HEK293 (cell line): Measurements from ENCODE around the gene HGFAC.

ENCODE experiments used
- CTCF ChIA-PET: fragments of 350-600 bp; formaldehyde crosslinking; extraction: SDS; loops from one replicate; lab custom pipeline; 2021; ENCODE audit warnings: antibody characterized with exemption; lab: Yijun Ruan, JAX
- POLR2A ChIA-PET: fragments of 300-600 bp; formaldehyde crosslinking; extraction: SDS; loops from one replicate; lab custom pipeline; 2020; ENCODE audit warnings: antibody characterized with exemption, inconsistent platforms; lab: Yijun Ruan, JAX
- H3K27ac ChIP-seq: fragments of 200-500 bp; sonication (Bioruptor generic); 2 replicates; pipeline ENCODE4 v1.5.1; 2014; ENCODE audit warnings: low read depth, low read length, control low read depth, inconsistent platforms; ENCODE audit errors: extremely low read depth
- H3K36me3 ChIP-seq, 2 experiments: fragments of 200-500 bp in 1 of 2; sonication (Bioruptor generic) in 1 of 2; 1 replicate in 1 of 2; 2 replicates in 1 of 2; pipeline ENCODE4 v1.5.1; 2014 to 2017; ENCODE audit warnings: inconsistent platforms in 2 of 2, low read length in 2 of 2; ENCODE audit not compliant: control insufficient read depth in 2 of 2, insufficient read depth in 1 of 2
- H3K4me1 ChIP-seq: fragments of 200-500 bp; sonication (Bioruptor generic); 2 replicates; pipeline ENCODE4 v1.5.1; 2014; ENCODE audit warnings: mild to moderate bottlenecking, low read length, inconsistent platforms; ENCODE audit not compliant: control insufficient read depth, insufficient read depth
- H3K4me3 ChIP-seq: 2 replicates; pipeline ENCODE4 v1.5.1; 2011; ENCODE audit warnings: low read depth, mild to moderate bottlenecking, control low read depth, low read length, moderate library complexity
- H3K9me3 ChIP-seq: fragments of 200-500 bp; sonication (Bioruptor generic); 2 replicates; pipeline ENCODE4 v1.5.1; 2014; ENCODE audit warnings: low read depth, low read length, inconsistent platforms; ENCODE audit not compliant: control insufficient read depth, insufficient read depth
- BCL11A ChIP-seq: fragments of 450-650 bp; formaldehyde crosslinking; IDR thresholded peaks from 2 replicates; pipeline ENCODE4 v1.5.1; 2016; ENCODE audit warnings: low read depth, missing biosample characterization, missing genetic modification characterization
- GLI2 ChIP-seq: fragments of 450-650 bp; formaldehyde crosslinking; IDR thresholded peaks from 2 replicates; pipeline ENCODE4; 2017; ENCODE audit warnings: missing biosample characterization, missing genetic modification characterization, low read depth, borderline replicate concordance
- PRDM1 ChIP-seq: fragments of 450-650 bp; formaldehyde crosslinking; IDR thresholded peaks from 2 replicates; pipeline ENCODE4; 2016; ENCODE audit warnings: missing biosample characterization, missing genetic modification characterization
- ZBTB1 ChIP-seq: fragments of 450-650 bp; formaldehyde crosslinking; IDR thresholded peaks from 2 replicates; pipeline ENCODE4 v1.5.1; 2016; ENCODE audit warnings: missing biosample characterization, missing genetic modification characterization
- ZBTB48 ChIP-seq: fragments of 450-650 bp; formaldehyde crosslinking; IDR thresholded peaks from 2 replicates; pipeline ENCODE4 v1.5.1; 2016; ENCODE audit warnings: missing biosample characterization, missing genetic modification characterization
- ZFP3 ChIP-seq: fragments of 450-650 bp; formaldehyde crosslinking; IDR thresholded peaks from 2 replicates; pipeline ENCODE4 v1.5.1; 2016; ENCODE audit warnings: low read depth, missing biosample characterization, missing genetic modification characterization
- ZIC2 ChIP-seq: fragments of 450-650 bp; formaldehyde crosslinking; IDR thresholded peaks from 2 replicates; pipeline ENCODE4 v1.5.1; 2016; ENCODE audit warnings: missing biosample characterization, missing genetic modification characterization
- ZNF133 ChIP-seq: fragments of 450-650 bp; formaldehyde crosslinking; IDR thresholded peaks from 2 replicates; pipeline ENCODE4 v1.5.1; 2016; ENCODE audit warnings: missing biosample characterization, missing genetic modification characterization
- ZNF140 ChIP-seq: fragments of 450-650 bp; formaldehyde crosslinking; IDR thresholded peaks from 2 replicates; pipeline ENCODE4 v1.5.1; 2016; ENCODE audit warnings: missing biosample characterization, missing genetic modification characterization
- ZNF558 ChIP-seq: fragments of 450-650 bp; formaldehyde crosslinking; IDR thresholded peaks from 2 replicates; pipeline ENCODE4 v1.5.1; 2016; ENCODE audit warnings: missing biosample characterization, missing genetic modification characterization
- ZNF623 ChIP-seq: fragments of 450-650 bp; formaldehyde crosslinking; IDR thresholded peaks from 2 replicates; pipeline ENCODE4 v1.5.1; 2016; ENCODE audit warnings: missing biosample characterization, missing genetic modification characterization
- ZNF707 ChIP-seq: fragments of 450-650 bp; formaldehyde crosslinking; IDR thresholded peaks from 2 replicates; pipeline ENCODE4 v1.5.1; 2016; ENCODE audit warnings: missing biosample characterization, missing genetic modification characterization
- ZNF768 ChIP-seq: fragments of 450-650 bp; formaldehyde crosslinking; IDR thresholded peaks from 2 replicates; pipeline ENCODE4 v1.5.1; 2018; ENCODE audit warnings: missing biosample characterization, mild to moderate bottlenecking, missing genetic modification characterization
- ZNF776 ChIP-seq: fragments of 450-650 bp; formaldehyde crosslinking; IDR thresholded peaks from 2 replicates; pipeline ENCODE4 v1.5.0; 2017; ENCODE audit warnings: missing biosample characterization, missing genetic modification characterization, borderline replicate concordance
- ZNF843 ChIP-seq: fragments of 450-650 bp; formaldehyde crosslinking; IDR thresholded peaks from 2 replicates; pipeline ENCODE4 v1.5.1; 2016; ENCODE audit warnings: missing biosample characterization, missing genetic modification characterization
- TF ChIP-seq, protein P1 (sequence below): fragments of 450-650 bp; formaldehyde crosslinking; IDR thresholded peaks from 2 replicates; pipeline ENCODE4 v1.5.1; 2016; ENCODE audit warnings: missing biosample characterization, missing genetic modification characterization, borderline replicate concordance
- TF ChIP-seq, protein P2 (sequence below): fragments of 450-650 bp; formaldehyde crosslinking; IDR thresholded peaks from 2 replicates; pipeline ENCODE4 v1.5.1; 2016; ENCODE audit warnings: missing biosample characterization, missing genetic modification characterization
- TF ChIP-seq, protein P3 (sequence below): fragments of 450-650 bp; formaldehyde crosslinking; IDR thresholded peaks from 2 replicates; pipeline ENCODE4 v1.5.1; 2016; ENCODE audit warnings: missing biosample characterization, missing genetic modification characterization
- TF ChIP-seq, protein P4 (sequence below): fragments of 450-650 bp; formaldehyde crosslinking; IDR thresholded peaks from 2 replicates; pipeline ENCODE4 v1.5.1; 2016; ENCODE audit warnings: missing biosample characterization, missing genetic modification characterization
- TF ChIP-seq, protein P5 (sequence below): fragments of 450-650 bp; formaldehyde crosslinking; optimal IDR thresholded peaks from 2 replicates; pipeline ENCODE3; 2016; ENCODE audit warnings: missing biosample characterization, mild to moderate bottlenecking, missing genetic modification characterization
- TF ChIP-seq, protein P6 (sequence below): fragments of 450-650 bp; formaldehyde crosslinking; IDR thresholded peaks from 2 replicates; pipeline ENCODE4 v1.5.1; 2016; ENCODE audit warnings: missing biosample characterization, missing genetic modification characterization

The HGFAC gene

DNA sequence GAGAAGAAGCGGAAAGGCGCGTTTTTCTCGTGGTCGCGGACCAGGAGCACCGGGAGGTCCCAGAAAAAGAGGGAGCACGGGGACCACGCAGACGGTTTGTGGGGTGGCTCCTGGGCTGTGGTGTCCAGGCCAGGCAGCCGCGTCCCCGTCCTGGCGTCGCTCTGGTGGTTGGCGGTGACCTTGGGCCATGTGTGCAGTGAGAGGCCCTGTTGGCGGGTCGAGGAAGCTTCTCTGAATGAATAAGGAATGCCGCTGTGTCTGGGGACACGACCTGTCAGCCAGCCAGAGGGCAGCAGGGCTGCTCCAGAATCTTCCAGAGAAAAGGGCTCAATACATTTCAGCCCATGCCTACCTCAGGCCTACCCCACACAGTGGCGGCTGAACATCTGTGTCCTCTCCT is 24.3 kb upstream of the HGFAC start:
- TF ChIP-seq ZNF623 (tag by site-specific recombination), result no peak
- TF ChIP-seq, protein P1, sequence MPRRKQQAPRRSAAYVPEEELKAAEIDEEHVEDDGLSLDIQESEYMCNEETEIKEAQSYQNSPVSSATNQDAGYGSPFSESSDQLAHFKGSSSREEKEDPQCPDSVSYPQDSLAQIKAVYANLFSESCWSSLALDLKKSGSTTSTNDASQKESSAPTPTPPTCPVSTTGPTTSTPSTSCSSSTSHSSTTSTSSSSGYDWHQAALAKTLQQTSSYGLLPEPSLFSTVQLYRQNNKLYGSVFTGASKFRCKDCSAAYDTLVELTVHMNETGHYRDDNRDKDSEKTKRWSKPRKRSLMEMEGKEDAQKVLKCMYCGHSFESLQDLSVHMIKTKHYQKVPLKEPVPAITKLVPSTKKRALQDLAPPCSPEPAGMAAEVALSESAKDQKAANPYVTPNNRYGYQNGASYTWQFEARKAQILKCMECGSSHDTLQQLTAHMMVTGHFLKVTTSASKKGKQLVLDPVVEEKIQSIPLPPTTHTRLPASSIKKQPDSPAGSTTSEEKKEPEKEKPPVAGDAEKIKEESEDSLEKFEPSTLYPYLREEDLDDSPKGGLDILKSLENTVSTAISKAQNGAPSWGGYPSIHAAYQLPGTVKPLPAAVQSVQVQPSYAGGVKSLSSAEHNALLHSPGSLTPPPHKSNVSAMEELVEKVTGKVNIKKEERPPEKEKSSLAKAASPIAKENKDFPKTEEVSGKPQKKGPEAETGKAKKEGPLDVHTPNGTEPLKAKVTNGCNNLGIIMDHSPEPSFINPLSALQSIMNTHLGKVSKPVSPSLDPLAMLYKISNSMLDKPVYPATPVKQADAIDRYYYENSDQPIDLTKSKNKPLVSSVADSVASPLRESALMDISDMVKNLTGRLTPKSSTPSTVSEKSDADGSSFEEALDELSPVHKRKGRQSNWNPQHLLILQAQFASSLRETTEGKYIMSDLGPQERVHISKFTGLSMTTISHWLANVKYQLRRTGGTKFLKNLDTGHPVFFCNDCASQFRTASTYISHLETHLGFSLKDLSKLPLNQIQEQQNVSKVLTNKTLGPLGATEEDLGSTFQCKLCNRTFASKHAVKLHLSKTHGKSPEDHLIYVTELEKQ (tag by site-specific recombination), result no peak
- TF ChIP-seq ZNF140 (tag by site-specific recombination), result no peak
- TF ChIP-seq ZNF768 (tag by site-specific recombination), result no peak
- TF ChIP-seq, protein P2, sequence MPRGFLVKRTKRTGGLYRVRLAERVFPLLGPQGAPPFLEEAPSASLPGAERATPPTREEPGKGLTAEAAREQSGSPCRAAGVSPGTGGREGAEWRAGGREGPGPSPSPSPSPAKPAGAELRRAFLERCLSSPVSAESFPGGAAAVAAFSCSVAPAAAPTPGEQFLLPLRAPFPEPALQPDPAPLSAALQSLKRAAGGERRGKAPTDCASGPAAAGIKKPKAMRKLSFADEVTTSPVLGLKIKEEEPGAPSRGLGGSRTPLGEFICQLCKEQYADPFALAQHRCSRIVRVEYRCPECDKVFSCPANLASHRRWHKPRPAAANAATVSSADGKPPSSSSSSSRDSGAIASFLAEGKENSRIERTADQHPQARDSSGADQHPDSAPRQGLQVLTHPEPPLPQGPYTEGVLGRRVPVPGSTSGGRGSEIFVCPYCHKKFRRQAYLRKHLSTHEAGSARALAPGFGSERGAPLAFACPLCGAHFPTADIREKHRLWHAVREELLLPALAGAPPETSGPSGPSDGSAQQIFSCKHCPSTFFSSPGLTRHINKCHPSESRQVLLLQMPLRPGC (tag by site-specific recombination), result no peak
- TF ChIP-seq ZNF133 (tag by site-specific recombination), result no peak
- no peak for TF ChIP-seq ZBTB1 (tag by site-specific recombination)
- Histone ChIP-seq H3K9me3 (no peaks in the 10 kb centered on the region), H3K4me1 (no peaks in the 10 kb centered on the region), H3K4me3 (no peak overlapping the region), H3K36me3 (peaks cover 0 to 16% of the 10 kb centered on the region in 2 experiments; a peak in 1 of 3 replicates), H3K27ac (no peak overlapping the region)
- ChIA-PET POLR2A (no interaction called here), CTCF (no interaction called here)

DNA sequence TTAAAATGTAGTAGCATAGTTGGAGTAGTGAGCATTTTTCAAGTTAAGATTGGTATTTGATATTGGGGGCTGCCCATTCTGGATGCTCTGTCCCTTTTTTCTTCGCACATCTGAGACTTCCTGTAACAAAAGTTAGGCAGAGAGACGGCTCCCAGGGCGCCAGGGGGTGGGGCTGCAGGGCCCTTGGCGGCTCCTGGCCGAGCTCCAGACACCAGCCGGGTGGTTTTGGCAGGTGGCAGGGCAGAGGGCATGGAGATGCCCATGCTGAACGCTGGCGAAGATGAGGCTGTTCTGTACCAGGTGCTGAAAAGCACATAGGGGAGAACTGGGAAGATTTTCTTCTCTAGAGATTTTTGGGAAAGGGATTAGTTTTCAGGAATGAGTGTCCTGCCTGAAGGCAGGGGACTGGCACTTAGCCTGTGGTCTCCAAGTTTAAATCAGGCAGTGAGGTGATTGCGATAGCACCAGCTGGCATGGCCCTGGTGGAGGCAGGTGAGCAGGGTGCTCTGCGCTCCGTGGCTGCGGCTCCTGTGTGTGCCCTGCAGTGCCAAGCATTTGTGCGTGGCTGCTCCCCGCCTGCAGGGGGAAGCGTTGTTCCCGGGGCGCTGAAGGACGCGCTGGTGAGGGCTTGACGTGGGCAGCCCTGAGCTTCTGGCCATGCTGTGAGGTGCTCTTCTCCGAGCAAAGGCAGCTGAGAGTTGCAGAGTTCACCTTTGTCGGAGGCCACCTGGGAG is 23.6 kb upstream of the HGFAC start:
- H3K27ac ChIP-seq, result no peak overlapping the region
- POLR2A ChIA-PET, result no interaction called here
- CTCF ChIA-PET, result interaction anchor here (0.6 to 1.0 kb wide), 2 partner anchors 25 to 64 kb away, joined by 3 to 4 read pairs; no protein-coding TSS in a partner anchor

More for the DNA sequence above, 23.6 kb upstream of the HGFAC start:
- Histone ChIP-seq H3K36me3 (peaks cover 0 to 19% of the 10 kb centered on the region in 2 experiments; a peak in 1 of 3 replicates), H3K4me3 (no peak overlapping the region), H3K9me3 (no peaks in the 10 kb centered on the region), H3K4me1 (no peaks in the 10 kb centered on the region)
- no peak for TF ChIP-seq PRDM1
- TF ChIP-seq, protein P3, sequence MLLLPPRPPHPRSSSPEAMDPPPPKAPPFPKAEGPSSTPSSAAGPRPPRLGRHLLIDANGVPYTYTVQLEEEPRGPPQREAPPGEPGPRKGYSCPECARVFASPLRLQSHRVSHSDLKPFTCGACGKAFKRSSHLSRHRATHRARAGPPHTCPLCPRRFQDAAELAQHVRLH (tag by site-specific recombination), result no peak
- no peak for TF ChIP-seq BCL11A (tag by site-specific recombination)
- TF ChIP-seq, protein P4, sequence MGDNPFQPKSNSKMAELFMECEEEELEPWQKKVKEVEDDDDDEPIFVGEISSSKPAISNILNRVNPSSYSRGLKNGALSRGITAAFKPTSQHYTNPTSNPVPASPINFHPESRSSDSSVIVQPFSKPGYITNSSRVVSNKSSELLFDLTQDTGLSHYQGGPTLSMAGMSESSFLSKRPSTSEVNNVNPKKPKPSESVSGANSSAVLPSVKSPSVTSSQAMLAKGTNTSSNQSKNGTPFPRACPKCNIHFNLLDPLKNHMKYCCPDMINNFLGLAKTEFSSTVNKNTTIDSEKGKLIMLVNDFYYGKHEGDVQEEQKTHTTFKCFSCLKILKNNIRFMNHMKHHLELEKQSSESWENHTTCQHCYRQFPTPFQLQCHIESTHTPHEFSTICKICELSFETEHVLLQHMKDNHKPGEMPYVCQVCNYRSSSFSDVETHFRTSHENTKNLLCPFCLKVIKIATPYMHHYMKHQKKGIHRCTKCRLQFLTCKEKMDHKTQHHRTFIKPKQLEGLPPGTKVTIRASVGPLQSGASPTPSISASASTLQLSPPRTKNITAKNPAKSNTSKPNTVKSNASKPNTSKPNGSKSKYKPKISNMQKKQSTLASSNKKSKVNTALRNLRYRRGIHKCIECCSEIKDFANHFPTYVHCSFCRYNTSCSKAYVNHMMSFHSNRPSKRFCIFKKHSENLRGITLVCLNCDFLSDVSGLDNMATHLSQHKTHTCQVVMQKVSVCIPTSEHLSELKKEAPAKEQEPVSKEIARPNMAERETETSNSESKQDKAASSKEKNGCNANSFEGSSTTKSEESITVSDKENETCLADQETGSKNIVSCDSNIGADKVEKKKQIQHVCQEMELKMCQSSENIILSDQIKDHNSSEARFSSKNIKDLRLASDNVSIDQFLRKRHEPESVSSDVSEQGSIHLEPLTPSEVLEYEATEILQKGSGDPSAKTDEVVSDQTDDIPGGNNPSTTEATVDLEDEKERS (tag by site-specific recombination), result no peak
- no peak for TF ChIP-seq ZNF843
- no peak for TF ChIP-seq ZNF558
- TF ChIP-seq ZFP3 (tag by site-specific recombination), result no peak
- TF ChIP-seq ZBTB48 (tag by site-specific recombination), result no peak
- TF ChIP-seq ZNF707 (tag by site-specific recombination), result no peak
- TF ChIP-seq ZIC2 (tag by site-specific recombination), result no peak
- TF ChIP-seq, protein P5, sequence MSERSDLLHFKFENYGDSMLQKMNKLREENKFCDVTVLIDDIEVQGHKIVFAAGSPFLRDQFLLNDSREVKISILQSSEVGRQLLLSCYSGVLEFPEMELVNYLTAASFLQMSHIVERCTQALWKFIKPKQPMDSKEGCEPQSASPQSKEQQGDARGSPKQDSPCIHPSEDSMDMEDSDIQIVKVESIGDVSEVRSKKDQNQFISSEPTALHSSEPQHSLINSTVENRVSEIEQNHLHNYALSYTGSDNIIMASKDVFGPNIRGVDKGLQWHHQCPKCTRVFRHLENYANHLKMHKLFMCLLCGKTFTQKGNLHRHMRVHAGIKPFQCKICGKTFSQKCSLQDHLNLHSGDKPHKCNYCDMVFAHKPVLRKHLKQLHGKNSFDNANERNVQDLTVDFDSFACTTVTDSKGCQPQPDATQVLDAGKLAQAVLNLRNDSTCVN (tag by site-specific recombination), result no peak
- no peak for TF ChIP-seq ZNF776 (tag by site-specific recombination)
- no peak for TF ChIP-seq GLI2
- TF ChIP-seq, protein P6, sequence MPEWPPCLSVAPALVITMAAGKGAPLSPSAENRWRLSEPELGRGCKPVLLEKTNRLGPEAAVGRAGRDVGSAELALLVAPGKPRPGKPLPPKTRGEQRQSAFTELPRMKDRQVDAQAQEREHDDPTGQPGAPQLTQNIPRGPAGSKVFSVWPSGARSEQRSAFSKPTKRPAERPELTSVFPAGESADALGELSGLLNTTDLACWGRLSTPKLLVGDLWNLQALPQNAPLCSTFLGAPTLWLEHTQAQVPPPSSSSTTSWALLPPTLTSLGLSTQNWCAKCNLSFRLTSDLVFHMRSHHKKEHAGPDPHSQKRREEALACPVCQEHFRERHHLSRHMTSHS (tag by site-specific recombination), result no peak
